ENCODE data around the gene CDKN3. TPM values are rescaled to one million over a fixed set of nuclear protein-coding genes. Genes with fewer than 3 reads are reported as not detected.

Gene CDKN3
- polyA plus RNA-seq (ENCODE audit: insufficient read length) = 32.8 TPM
- long read RNA-seq, donor 1, transcript CDKN3-202 (8 exons, 893 nt) = major isoform, 9 of 10 reads
- long read RNA-seq, donor 1, partial matches to known transcripts = 0 of 10 reads
- long read RNA-seq, donor 1, other reads (novel, unspliced or antisense) = 0 of 10 reads
- long read RNA-seq, donor 2, transcript CDKN3-202 (8 exons, 893 nt) = major isoform, 5 of 6 reads
- long read RNA-seq, donor 2, partial matches to known transcripts = 0 of 6 reads
- long read RNA-seq, donor 2, other reads (novel, unspliced or antisense) = 0 of 6 reads
- long read RNA-seq, donor 3, transcript CDKN3-202 (8 exons, 893 nt) = major isoform, 5 of 6 reads
- long read RNA-seq, donor 3, partial matches to known transcripts = 0 of 6 reads
- long read RNA-seq, donor 3, other reads (novel, unspliced or antisense) = 0 of 6 reads
- long read RNA-seq, donor 4 = 0 reads
- long read RNA-seq, donor 5, transcript CDKN3-202 (8 exons, 893 nt) = major isoform, 13 of 14 reads
- long read RNA-seq, donor 5, partial matches to known transcripts = 0 of 14 reads
- long read RNA-seq, donor 5, other reads (novel, unspliced or antisense) = 0 of 14 reads
- long read RNA-seq, donor 6, transcript CDKN3-202 (8 exons, 893 nt) = major isoform, 7 of 7 reads
- long read RNA-seq, donor 6, partial matches to known transcripts = 0 of 7 reads
- long read RNA-seq, donor 6, other reads (novel, unspliced or antisense) = 0 of 7 reads
- long read RNA-seq, donor 7, transcript CDKN3-202 (8 exons, 893 nt) = major isoform, 13 of 13 reads
- long read RNA-seq, donor 7, partial matches to known transcripts = 0 of 13 reads
- long read RNA-seq, donor 7, other reads (novel, unspliced or antisense) = 0 of 13 reads
- long read RNA-seq, donor 8, partial matches to known transcripts = 0 of 2 reads
- long read RNA-seq, donor 8, other reads (novel, unspliced or antisense) = 0 of 2 reads

- DNase-seq = peak; percentile 100
Observed at GRCh38 chr14:54396493-54397335, at the start of gene CDKN3. TSS of gene CDKN3 (plus strand) at chr14:54397007. CDS start at chr14:54397069, 62 bp downstream.

GRCh38 chr14:54347044-54347443 is 49.8 kb upstream of the CDKN3 start:
- no peak for DNase-seq

- DNase-seq = peak; percentile 79
Observed at GRCh38 chr14:54348001-54348611, 48.7 kb upstream of the CDKN3 start.

- DNase-seq = no peak
Observed at GRCh38 chr14:54348923-54349620, 47.7 kb upstream of the CDKN3 start.

- no peak for DNase-seq
Observed at GRCh38 chr14:54349713-54350112, 47.1 kb upstream of the CDKN3 start.

- DNase-seq = no peak
Observed at GRCh38 chr14:54350203-54350602, 46.6 kb upstream of the CDKN3 start.

- DNase-seq = no peak
Observed at GRCh38 chr14:54353266-54353665, 43.5 kb upstream of the CDKN3 start.

- no peak for DNase-seq
Observed at GRCh38 chr14:54353694-54354093, 43.1 kb upstream of the CDKN3 start.

- DNase-seq = no peak
Observed at GRCh38 chr14:54354096-54354495, 42.7 kb upstream of the CDKN3 start.

GRCh38 chr14:54354968-54355641 is 41.7 kb upstream of the CDKN3 start:
- DNase-seq = no peak

GRCh38 chr14:54355698-54356097 is 41.1 kb upstream of the CDKN3 start:
- no peak for DNase-seq

- no peak for DNase-seq
Observed at GRCh38 chr14:54356172-54356571, 40.6 kb upstream of the CDKN3 start.

- DNase-seq = no peak
Observed at GRCh38 chr14:54360667-54361066, 36.1 kb upstream of the CDKN3 start.

- DNase-seq = no peak
Observed at GRCh38 chr14:54362089-54362504, 34.7 kb upstream of the CDKN3 start.

- DNase-seq = no peak
Observed at GRCh38 chr14:54362759-54363437, 33.9 kb upstream of the CDKN3 start.

- no peak for DNase-seq
Observed at GRCh38 chr14:54364555-54365415, 32.0 kb upstream of the CDKN3 start.

GRCh38 chr14:54366736-54367735 is 29.8 kb upstream of the CDKN3 start:
- peak; percentile 51 for DNase-seq
